HepG2 (cell line): Measurements from ENCODE around the gene ZIC2. TPM values are rescaled to one million over a fixed set of nuclear protein-coding genes. Genes with fewer than 3 reads are reported as not detected.

ENCODE experiments used
- BRF2 ChIP-seq: sonication (generic); formaldehyde crosslinking; IDR thresholded peaks from 2 replicates; pipeline ENCODE4 v1.8.1; 2022; ENCODE audit warnings: mild to moderate bottlenecking, missing genetic modification reagents
- CREBL2 ChIP-seq: sonication (generic); formaldehyde crosslinking; IDR thresholded peaks from 2 replicates; pipeline ENCODE4 v1.8.1; 2023; ENCODE audit warnings: missing genetic modification reagents, mild to moderate bottlenecking, borderline replicate concordance
- DPF2 ChIP-seq: sonication (generic); formaldehyde crosslinking; IDR thresholded peaks from 2 replicates; pipeline ENCODE4 v1.4.0; 2020; ENCODE audit warnings: mild to moderate bottlenecking, low read depth, missing genetic modification reagents, borderline replicate concordance
- GTF2F1 ChIP-seq: fragments of 150-350 bp; IDR thresholded peaks from 2 replicates; pipeline ENCODE4 v1.6.1; 2014; ENCODE audit warnings: low read length
- HES4 ChIP-seq: sonication (generic); formaldehyde crosslinking; IDR thresholded peaks from 2 replicates; pipeline ENCODE4 v1.9.0; 2021; ENCODE audit warnings: mild to moderate bottlenecking, missing genetic modification reagents, borderline replicate concordance
- JDP2 ChIP-seq: sonication (generic); formaldehyde crosslinking; IDR thresholded peaks from 2 replicates; pipeline ENCODE4 v1.8.1; 2022; ENCODE audit warnings: missing genetic modification reagents, borderline replicate concordance
- KLF12 ChIP-seq: sonication (generic); formaldehyde crosslinking; IDR thresholded peaks from 2 replicates; pipeline ENCODE4 v1.4.0; 2020; ENCODE audit warnings: missing genetic modification reagents, borderline replicate concordance
- MXI1 ChIP-seq: IDR thresholded peaks from 3 replicates; pipeline ENCODE4 v1.6.1; 2012; ENCODE audit warnings: low read depth, low read length, inconsistent platforms, borderline replicate concordance
- NR0B2 ChIP-seq: sonication (generic); formaldehyde crosslinking; IDR thresholded peaks from 2 replicates; pipeline ENCODE4 v1.4.0; 2020; ENCODE audit warnings: mild to moderate bottlenecking, missing genetic modification reagents
- PBX3 ChIP-seq: sonication (generic); formaldehyde crosslinking; IDR thresholded peaks from 2 replicates; pipeline ENCODE4 v1.8.1; 2023; ENCODE audit warnings: missing genetic modification reagents, inconsistent platforms, borderline replicate concordance
- SNAPC2 ChIP-seq: sonication (generic); formaldehyde crosslinking; IDR thresholded peaks from 2 replicates; pipeline ENCODE4 v1.8.1; 2022; ENCODE audit warnings: mild to moderate bottlenecking, missing genetic modification reagents
- THAP7 ChIP-seq: sonication (generic); formaldehyde crosslinking; IDR thresholded peaks from 2 replicates; pipeline ENCODE4 v1.8.1; 2023; ENCODE audit warnings: mild to moderate bottlenecking, missing genetic modification reagents
- ZBTB43 ChIP-seq: sonication (generic); formaldehyde crosslinking; conservative IDR thresholded peaks from 2 replicates; pipeline ENCODE4 v1.4.0; 2020; ENCODE audit warnings: missing genetic modification reagents
- ZBTB46 ChIP-seq: sonication (generic); formaldehyde crosslinking; IDR thresholded peaks from 2 replicates; pipeline ENCODE4 v1.4.0; 2020; ENCODE audit warnings: mild to moderate bottlenecking, missing genetic modification reagents, borderline replicate concordance
- ZNF160 ChIP-seq: sonication (generic); formaldehyde crosslinking; IDR thresholded peaks from 2 replicates; pipeline ENCODE4 v1.8.0; 2022; ENCODE audit warnings: mild to moderate bottlenecking, inconsistent platforms, missing genetic modification reagents
- ZNF20 ChIP-seq: sonication (generic); formaldehyde crosslinking; IDR thresholded peaks from 2 replicates; pipeline ENCODE4 v1.4.0; 2020; ENCODE audit warnings: mild to moderate bottlenecking, moderate library complexity, missing genetic modification reagents
- ZNF234 ChIP-seq: sonication (generic); formaldehyde crosslinking; conservative IDR thresholded peaks from 2 replicates; pipeline ENCODE4 v1.5.1; 2020; ENCODE audit warnings: mild to moderate bottlenecking, missing genetic modification reagents
- ZNF660 ChIP-seq: sonication (generic); formaldehyde crosslinking; IDR thresholded peaks from 2 replicates; pipeline ENCODE4 v1.5.1; 2020; ENCODE audit warnings: mild to moderate bottlenecking, low read depth, missing genetic modification reagents, borderline replicate concordance
- ZNF678 ChIP-seq: sonication (generic); formaldehyde crosslinking; IDR thresholded peaks from 2 replicates; pipeline ENCODE4 v1.4.0; 2020; ENCODE audit warnings: mild to moderate bottlenecking, missing genetic modification reagents
- ZNF788 ChIP-seq: sonication (generic); formaldehyde crosslinking; IDR thresholded peaks from 2 replicates; pipeline ENCODE4 v1.5.0; 2020; ENCODE audit warnings: mild to moderate bottlenecking, missing genetic modification reagents, borderline replicate concordance
- ZSCAN20 ChIP-seq: sonication (generic); formaldehyde crosslinking; IDR thresholded peaks from 2 replicates; pipeline ENCODE4 v1.4.0; 2020; ENCODE audit warnings: missing genetic modification reagents, mild to moderate bottlenecking, borderline replicate concordance
- polyA plus RNA-seq, 8 experiments: library from polyadenylated mRNA; depleted of rRNA in 3 of 8; stranded (reverse) in 7 of 8; unstranded in 1 of 8; fragments of >200 nt; fragmentation: Illumina TruSeq in 4 of 8; extraction: Trizol in 4 of 8; gene quantifications; 2 replicates each; pipeline versions ENCODE4 v1.2.1 to v1.2.3, GENCODE V29; 2011 to 2016; ENCODE audit warnings: low read depth in 4 of 8, missing spikeins in 1 of 8, mixed read lengths in 1 of 8; ENCODE audit not compliant: insufficient read depth in 1 of 8
- total RNA-seq, 5 experiments: library from RNA; depleted of rRNA; stranded (reverse); fragments of >200 nt; fragmentation: Illumina TruSeq; extraction: Trizol; gene quantifications; 2 replicates each; pipeline ENCODE4 v1.2.3, GENCODE V29; 2016; ENCODE audit warnings: low read depth in 1 of 5

The ZIC2 gene
- total and polyA plus RNA-seq, 2 of the 13 experiments (the other 11 are each of a cell fraction or from before 2014, with no cell fraction given), result 0.13 TPM; not detected in 1

GRCh38 chr13:99980201-99980823 is 1.3 kb upstream of the ZIC2 start (continued):
- TF ChIP-seq ZBTB46 (CRISPR knock-in tag) (no peak), GTF2F1 (no peak), JDP2 (CRISPR knock-in tag) (no peak), NR0B2 (CRISPR knock-in tag) (peak; percentile 45; the same call in 1 of the 2 replicates), ZNF160 (CRISPR knock-in tag) (no peak), ZNF660 (CRISPR knock-in tag) (no peak), ZNF20 (no peak), BRF2 (CRISPR knock-in tag) (no peak), MXI1 (no peak), ZNF788 (CRISPR knock-in tag) (no peak), ZNF234 (CRISPR knock-in tag) (no peak), THAP7 (no peak), PBX3 (CRISPR knock-in tag) (no peak), ZSCAN20 (CRISPR knock-in tag) (0 out of 2 replicates have a peak, but pooled peaks have one; percentile 37), ZBTB43 (CRISPR knock-in tag) (0 out of 2 replicates have a peak, but pooled peaks have one; percentile 49), HES4 (no peak), SNAPC2 (no peak), ZNF678 (CRISPR knock-in tag) (no peak), DPF2 (CRISPR knock-in tag) (no peak), KLF12 (CRISPR knock-in tag) (peak; percentile 52; the same call in 1 of the 2 replicates), CREBL2 (CRISPR knock-in tag) (no peak)
